Adipocyte (in vitro differentiated cells): ENCODE results near the gene JAZF1.

Source experiments
- DNase-seq: peaks from one replicate; pipeline ENCODE4 v3.0.0-alpha.2; 2015; ENCODE audit warnings: low read depth
- H3K27me3 ChIP-seq: replicated peaks from 2 replicates; pipeline ENCODE4 v1.7.0; 2013; ENCODE audit warnings: mild to moderate bottlenecking, low read length, moderate library complexity; ENCODE audit not compliant: control insufficient read depth, insufficient read depth
- H3K36me3 ChIP-seq: 2 replicates; pipeline ENCODE4 v1.7.0; 2013; ENCODE audit warnings: low read length, mild to moderate bottlenecking, moderate library complexity; ENCODE audit not compliant: control insufficient read depth, insufficient read depth, severe bottlenecking
- H3K4me1 ChIP-seq: 2 replicates; pipeline ENCODE4 v1.7.0; 2013; ENCODE audit warnings: mild to moderate bottlenecking, low read length, moderate library complexity; ENCODE audit not compliant: control insufficient read depth, insufficient read depth
- H3K4me3 ChIP-seq: 2 replicates; pipeline ENCODE4 v1.7.0; 2013; ENCODE audit warnings: mild to moderate bottlenecking, low read length, moderate library complexity
- H3K9ac ChIP-seq: 2 replicates; pipeline ENCODE4 v1.7.0; 2013; ENCODE audit warnings: mild to moderate bottlenecking, low read length, moderate library complexity
- H3K9me3 ChIP-seq: 2 replicates; pipeline ENCODE4 v1.7.0; 2013; ENCODE audit warnings: mild to moderate bottlenecking, low read length, moderate library complexity; ENCODE audit not compliant: control insufficient read depth

Gene JAZF1

DNA sequence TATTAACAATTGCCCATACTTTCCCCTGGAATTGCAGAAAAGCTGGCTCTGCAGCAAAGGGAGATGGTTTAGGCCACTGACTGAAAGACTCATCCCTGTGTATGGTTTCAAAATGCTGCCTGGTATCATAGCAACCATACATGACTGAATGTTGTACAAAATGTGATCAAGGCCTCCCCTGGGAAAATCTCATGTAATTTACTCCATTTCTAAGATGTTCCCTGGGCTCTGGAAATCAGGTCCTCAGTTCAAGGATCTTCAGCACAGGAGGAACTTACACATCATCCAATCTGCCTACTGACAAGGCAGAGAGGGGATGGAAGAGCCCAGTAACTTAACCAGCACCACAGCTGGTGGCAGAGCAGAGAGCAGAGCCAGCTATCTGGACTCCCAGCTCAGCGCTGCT is 111.8 kb downstream of the JAZF1 start:
- no peak overlapping the region for H3K9ac ChIP-seq
- H3K4me1 ChIP-seq, result peaks cover 52% of the 10 kb centered on the region
- H3K9me3 ChIP-seq, result no peaks in the 10 kb centered on the region
- H3K4me3 ChIP-seq, result no peak overlapping the region
- no peaks in the 10 kb centered on the region for H3K27me3 ChIP-seq
- DNase-seq, result peak; percentile 81
- no peaks in the 10 kb centered on the region for H3K36me3 ChIP-seq

- no peak for DNase-seq
- Histone ChIP-seq H3K4me3 (no peak overlapping the region), H3K9me3 (no peaks in the 10 kb centered on the region), H3K27me3 (no peaks in the 10 kb centered on the region), H3K4me1 (peaks cover 52% of the 10 kb centered on the region), H3K36me3 (no peaks in the 10 kb centered on the region), H3K9ac (no peak overlapping the region)
These were observed 113.4 kb downstream of the JAZF1 start for GRCh38 chr7:28067171-28067570.

- Histone ChIP-seq H3K4me1 (peaks cover 48% of the 10 kb centered on the region), H3K4me3 (no peak overlapping the region), H3K27me3 (no peaks in the 10 kb centered on the region), H3K36me3 (no peaks in the 10 kb centered on the region), H3K9me3 (no peaks in the 10 kb centered on the region), H3K9ac (peak overlapping the region; percentile 43)
- peak; percentile 43 for DNase-seq
These were observed 114.8 kb downstream of the JAZF1 start for GRCh38 chr7:28065721-28066285.

DNA sequence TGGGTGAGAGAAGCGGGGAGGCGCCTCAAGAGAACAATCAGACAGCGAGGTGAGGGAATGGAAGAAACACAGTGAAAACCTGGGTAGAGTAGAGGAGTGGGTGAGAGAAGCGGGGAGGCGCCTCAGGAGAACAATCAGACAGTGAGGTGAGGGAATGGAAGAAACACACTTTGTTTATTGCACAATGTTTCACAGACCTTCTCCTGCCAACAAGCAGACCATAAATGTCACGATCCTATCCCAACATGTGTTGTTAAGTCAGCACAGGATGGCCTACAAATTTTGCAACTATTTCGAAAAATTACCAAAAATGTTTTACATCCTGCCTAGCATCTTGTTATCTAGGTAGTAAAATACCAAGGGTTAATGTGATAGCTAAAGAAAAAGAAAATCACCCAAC is 115.3 kb downstream of the JAZF1 start:
- H3K9ac ChIP-seq, result no peak overlapping the region
- peak; percentile 78 for DNase-seq
- H3K27me3 ChIP-seq, result no peaks in the 10 kb centered on the region
- H3K36me3 ChIP-seq, result no peaks in the 10 kb centered on the region
- H3K9me3 ChIP-seq, result no peaks in the 10 kb centered on the region
- H3K4me1 ChIP-seq, result peaks cover 43% of the 10 kb centered on the region
- H3K4me3 ChIP-seq, result no peak overlapping the region

GRCh38 chr7:28064437-28064836 is 116.2 kb downstream of the JAZF1 start:
- Histone ChIP-seq H3K4me1 (peaks cover 35% of the 10 kb centered on the region), H3K9ac (peak overlapping the region; percentile 22), H3K27me3 (no peaks in the 10 kb centered on the region), H3K9me3 (no peaks in the 10 kb centered on the region), H3K4me3 (peak overlapping the region; percentile 18), H3K36me3 (no peaks in the 10 kb centered on the region)
- DNase-seq, result no peak

GRCh38 chr7:28062197-28062991 is 118.2 kb downstream of the JAZF1 start:
- DNase-seq, result peak; percentile 65
- no peak overlapping the region for H3K4me3 ChIP-seq
- H3K4me1 ChIP-seq, result peaks cover 22% of the 10 kb centered on the region
- peak overlapping the region; percentile 8 for H3K9ac ChIP-seq
- peaks cover 6% of the 10 kb centered on the region for H3K9me3 ChIP-seq
- H3K27me3 ChIP-seq, result no peaks in the 10 kb centered on the region
- H3K36me3 ChIP-seq, result no peaks in the 10 kb centered on the region

DNA sequence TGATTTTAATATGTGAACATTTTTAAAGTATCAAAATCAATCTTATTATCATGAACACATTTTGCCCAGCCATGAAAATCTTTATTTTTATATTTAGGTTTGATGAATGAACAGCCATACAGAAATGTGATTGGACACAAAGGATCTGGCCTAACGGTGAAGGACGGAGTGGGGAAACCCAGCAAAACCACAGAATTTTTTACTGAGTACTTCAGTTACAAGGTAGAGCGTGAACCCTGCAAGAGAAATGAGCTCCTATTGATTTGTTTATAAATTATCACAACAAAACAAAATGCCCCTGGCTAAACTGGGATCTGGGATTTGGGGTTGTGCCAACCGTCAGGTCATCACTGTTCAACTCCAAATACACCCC is 118.8 kb downstream of the JAZF1 start:
- H3K4me3 ChIP-seq, result no peak overlapping the region
- H3K9ac ChIP-seq, result no peak overlapping the region
- H3K36me3 ChIP-seq, result no peaks in the 10 kb centered on the region
- H3K9me3 ChIP-seq, result peaks cover 6% of the 10 kb centered on the region
- no peaks in the 10 kb centered on the region for H3K27me3 ChIP-seq
- DNase-seq, result no peak
- H3K4me1 ChIP-seq, result peaks cover 22% of the 10 kb centered on the region

- no peak for DNase-seq
- Histone ChIP-seq H3K9me3 (peaks cover 6% of the 10 kb centered on the region), H3K9ac (no peak overlapping the region), H3K36me3 (no peaks in the 10 kb centered on the region), H3K4me1 (peaks cover 19% of the 10 kb centered on the region), H3K27me3 (no peaks in the 10 kb centered on the region), H3K4me3 (no peak overlapping the region)
These were observed 120.1 kb downstream of the JAZF1 start for GRCh38 chr7:28060371-28060950.

DNA sequence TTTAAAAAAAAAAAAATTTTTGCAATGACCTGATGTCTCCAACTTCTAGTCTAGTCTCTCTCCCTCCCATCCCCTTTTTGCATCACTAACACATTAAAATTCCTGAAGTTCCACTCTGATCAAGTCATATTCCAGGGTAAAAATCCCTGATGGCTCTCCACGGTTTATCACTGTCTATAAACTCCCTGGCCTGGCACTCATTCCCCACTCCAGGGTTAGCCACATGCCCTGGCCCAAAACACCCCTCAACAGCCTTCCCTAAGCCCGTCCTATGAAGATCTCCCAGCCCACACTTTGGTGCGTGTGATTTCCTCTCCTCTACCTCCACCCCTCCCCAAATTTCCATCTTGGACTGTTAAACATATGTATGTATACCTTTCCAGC is 125.4 kb downstream of the JAZF1 start:
- H3K27me3 ChIP-seq, result no peaks in the 10 kb centered on the region
- H3K36me3 ChIP-seq, result no peaks in the 10 kb centered on the region
- no peak overlapping the region for H3K9ac ChIP-seq
- peaks cover 6% of the 10 kb centered on the region for H3K9me3 ChIP-seq
- peaks cover 9% of the 10 kb centered on the region for H3K4me1 ChIP-seq
- no peak overlapping the region for H3K4me3 ChIP-seq
- no peak for DNase-seq

- H3K9ac ChIP-seq, result no peak overlapping the region
- H3K4me1 ChIP-seq, result peaks cover 9% of the 10 kb centered on the region
- H3K36me3 ChIP-seq, result no peaks in the 10 kb centered on the region
- no peak overlapping the region for H3K4me3 ChIP-seq
- H3K9me3 ChIP-seq, result peaks cover 6% of the 10 kb centered on the region
- no peak for DNase-seq
- H3K27me3 ChIP-seq, result no peaks in the 10 kb centered on the region
These were observed 125.9 kb downstream of the JAZF1 start for GRCh38 chr7:28054531-28055160.

GRCh38 chr7:28052933-28053332 is 127.7 kb downstream of the JAZF1 start:
- no peak for DNase-seq
- Histone ChIP-seq H3K36me3 (no peaks in the 10 kb centered on the region), H3K4me1 (peaks cover 9% of the 10 kb centered on the region), H3K9me3 (no peaks in the 10 kb centered on the region), H3K4me3 (no peak overlapping the region), H3K27me3 (no peaks in the 10 kb centered on the region), H3K9ac (no peak overlapping the region)
